ENCODE data around the gene MED12. TPM values are rescaled to one million over a fixed set of nuclear protein-coding genes. Genes with fewer than 3 reads are reported as not detected.

MED12 gene
- total RNA-seq, 1 donor from 2014 or later: 30.0 TPM

DNA sequence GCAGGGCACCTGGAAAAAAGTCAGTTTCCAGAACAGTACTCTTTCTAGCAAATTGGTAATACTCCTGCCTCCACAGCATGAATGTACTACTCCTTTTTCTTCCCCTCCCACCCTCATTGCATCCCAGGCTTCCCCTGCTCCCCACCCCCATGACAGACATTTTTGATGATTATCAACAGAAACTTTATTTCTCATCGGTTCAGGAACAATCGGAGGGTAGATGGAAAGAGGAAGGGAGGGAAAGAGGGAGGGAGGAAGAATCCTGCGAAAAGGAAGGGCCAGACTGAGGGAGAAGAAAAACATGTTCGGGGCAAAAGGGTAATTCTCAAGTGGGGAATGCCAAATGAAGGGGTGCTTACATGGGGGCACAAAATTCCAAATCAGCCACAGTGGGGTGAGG is 11.2 kb upstream of the MED12 start:
- no peak for DNase-seq (ENCODE audit: low read depth in 2 of 2)

- DNase-seq (ENCODE audit: low read depth in 2 of 2): no peak
These were observed 10.5 kb upstream of the MED12 start for GRCh38 chrX:71107762-71108360.

GRCh38 chrX:71109051-71109450 is 9.3 kb upstream of the MED12 start:
- DNase-seq (ENCODE audit: low read depth in 2 of 2): no peak

DNA sequence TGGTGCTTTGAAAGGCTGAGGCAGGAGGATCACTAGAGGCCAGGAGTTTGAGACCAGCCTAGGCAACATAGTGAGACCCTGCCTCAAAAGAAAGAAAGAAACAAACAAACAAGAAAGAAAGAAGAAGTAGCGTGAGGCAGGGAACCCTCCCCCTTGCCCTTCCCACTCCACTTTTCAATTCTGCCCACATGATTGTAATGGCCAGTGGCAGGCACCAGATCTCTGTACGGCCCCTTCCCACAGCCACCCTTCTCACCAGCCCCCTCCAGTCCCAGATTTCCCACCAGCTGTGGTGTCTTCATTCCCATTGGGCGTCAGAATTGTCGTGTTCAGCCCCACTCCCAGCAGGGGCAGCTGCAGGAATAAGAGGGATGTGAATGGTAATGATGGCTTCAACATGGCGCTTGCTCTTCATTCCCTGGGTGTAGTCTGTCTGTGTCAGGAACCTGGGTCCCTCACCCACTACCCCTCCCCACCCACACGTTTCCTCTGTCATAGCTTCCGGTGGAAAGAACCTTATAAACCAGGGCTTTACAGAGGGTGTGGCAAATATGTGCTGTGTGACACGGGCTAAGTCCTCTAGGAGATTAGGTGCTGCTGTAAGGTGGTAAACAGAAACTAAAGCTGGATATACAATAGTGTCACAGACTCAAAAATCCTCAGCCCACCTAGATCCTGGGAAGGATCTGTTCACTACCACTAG is 7.1 kb upstream of the MED12 start, which contains the start of gene IL2RG:
Gene IL2RG (minus strand): TSS at position 437 of the 703 bp plus-strand sequence. CDS start 38 bp downstream, at position 399.
- peak in 1 of 2 donors; percentile 11 for DNase-seq (ENCODE audit: low read depth in 2 of 2)

DNA sequence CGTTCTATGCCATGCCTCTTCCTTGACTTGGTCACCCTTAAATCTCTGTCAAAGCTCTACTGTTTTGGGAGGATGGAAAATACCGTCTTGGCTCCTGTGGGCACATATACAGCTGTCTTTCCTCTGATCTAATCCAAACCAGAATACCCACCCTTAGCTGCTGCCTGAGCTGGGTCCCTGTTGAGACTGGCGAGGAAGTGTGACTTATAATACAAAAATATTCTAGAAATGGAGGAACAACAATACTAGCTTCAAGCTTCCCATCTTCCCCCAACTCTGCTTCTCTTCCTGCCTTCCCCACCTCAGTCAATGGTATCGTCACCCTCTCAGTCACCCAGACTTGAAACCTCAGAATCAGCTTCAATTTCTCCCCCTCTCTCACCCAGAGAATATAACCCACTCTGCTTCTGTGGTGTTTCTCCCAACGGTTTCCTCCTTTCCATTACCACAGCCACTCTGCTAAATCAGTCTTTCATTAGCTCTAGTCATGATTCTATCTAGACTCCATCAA is 6.4 kb upstream of the MED12 start:
- no peak for DNase-seq (ENCODE audit: low read depth in 2 of 2)

GRCh38 chrX:71117358-71117757 is 1.0 kb upstream of the MED12 start:
- DNase-seq (ENCODE audit: low read depth in 2 of 2): no peak

DNA sequence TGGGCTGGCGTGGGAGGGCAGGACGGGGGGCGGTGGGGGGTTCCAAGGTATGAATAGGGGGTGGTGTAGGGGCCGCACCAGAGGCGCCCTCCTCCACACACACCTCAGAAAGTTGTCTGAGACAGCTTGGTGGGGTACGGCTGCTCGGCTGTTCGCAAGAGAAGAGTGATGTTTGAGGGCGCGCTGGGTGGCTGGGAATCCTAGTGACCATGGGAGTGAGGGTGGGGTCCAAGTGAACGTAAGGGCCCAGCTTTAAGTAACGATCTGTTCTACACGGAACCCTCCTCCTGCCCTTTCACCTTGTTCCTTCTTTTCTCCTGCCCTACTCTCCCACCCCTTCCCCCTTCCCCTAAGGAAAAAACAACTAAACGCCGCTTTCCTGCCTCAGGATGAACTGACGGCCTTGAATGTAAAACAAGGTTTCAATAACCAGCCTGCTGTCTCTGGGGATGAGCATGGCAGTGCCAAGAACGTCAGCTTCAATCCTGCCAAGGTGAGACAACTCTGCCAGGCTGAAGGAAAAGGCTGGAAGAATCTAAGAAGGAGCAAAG is 664 bp downstream of the MED12 start:
- peak; percentile 15 to 19 for DNase-seq (ENCODE audit: low read depth in 2 of 2)

DNA sequence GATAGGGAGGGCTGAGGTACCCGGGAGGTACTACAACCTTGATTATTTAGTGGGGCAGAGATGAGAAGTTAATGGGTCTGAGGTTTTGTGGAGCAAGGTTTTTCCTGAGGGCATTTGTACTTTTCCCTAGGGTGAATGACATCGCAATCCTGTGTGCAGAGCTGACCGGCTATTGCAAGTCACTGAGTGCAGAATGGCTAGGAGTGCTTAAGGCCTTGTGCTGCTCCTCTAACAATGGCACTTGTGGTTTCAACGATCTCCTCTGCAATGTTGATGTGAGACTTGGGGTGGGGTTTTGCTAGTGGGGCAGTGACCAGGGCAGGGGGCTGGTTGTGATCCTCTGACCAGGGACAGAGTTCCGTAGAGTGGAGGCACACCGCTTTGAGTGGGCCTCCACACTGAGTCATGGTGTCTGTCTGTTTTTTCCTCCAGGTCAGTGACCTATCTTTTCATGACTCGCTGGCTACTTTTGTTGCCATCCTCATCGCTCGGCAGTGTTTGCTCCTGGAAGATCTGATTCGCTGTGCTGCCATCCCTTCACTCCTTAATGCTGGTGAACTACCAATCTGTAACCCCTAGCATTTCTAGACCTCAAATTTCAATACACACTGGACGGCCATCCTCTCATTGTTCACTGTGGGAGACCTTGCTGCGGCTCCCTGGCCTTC is 9.9 kb downstream of the MED12 start:
- DNase-seq (ENCODE audit: low read depth in 2 of 2): peak in 1 of 2 donors; percentile 17

GRCh38 chrX:71128915-71129765 is 10.7 kb downstream of the MED12 start:
- peak; percentile 65 to 70 for DNase-seq (ENCODE audit: low read depth in 2 of 2)

DNA sequence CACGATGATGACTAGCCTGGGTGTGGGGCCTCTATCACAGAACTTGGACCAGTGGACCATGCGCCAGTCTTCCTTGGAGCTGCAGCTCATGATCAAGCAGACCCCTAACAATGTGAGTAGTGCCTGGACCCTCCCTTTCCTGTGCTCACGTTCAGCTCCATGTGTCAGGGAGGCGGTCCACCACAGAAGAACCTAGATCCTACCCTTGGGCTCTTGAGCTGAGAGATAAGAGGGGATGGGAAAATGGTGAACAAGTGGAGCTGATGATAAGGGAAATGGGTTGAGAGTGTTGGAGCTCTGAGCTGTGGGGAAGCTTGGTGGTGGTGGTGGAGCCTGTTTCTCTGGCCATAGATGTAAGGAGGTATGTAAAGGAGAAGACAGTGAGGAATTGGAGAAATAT is 13.1 kb downstream of the MED12 start:
- DNase-seq (ENCODE audit: low read depth in 2 of 2): no peak

GRCh38 chrX:71140440-71140839 is 22.0 kb downstream of the MED12 start:
- no peak for DNase-seq (ENCODE audit: low read depth in 2 of 2)

DNA sequence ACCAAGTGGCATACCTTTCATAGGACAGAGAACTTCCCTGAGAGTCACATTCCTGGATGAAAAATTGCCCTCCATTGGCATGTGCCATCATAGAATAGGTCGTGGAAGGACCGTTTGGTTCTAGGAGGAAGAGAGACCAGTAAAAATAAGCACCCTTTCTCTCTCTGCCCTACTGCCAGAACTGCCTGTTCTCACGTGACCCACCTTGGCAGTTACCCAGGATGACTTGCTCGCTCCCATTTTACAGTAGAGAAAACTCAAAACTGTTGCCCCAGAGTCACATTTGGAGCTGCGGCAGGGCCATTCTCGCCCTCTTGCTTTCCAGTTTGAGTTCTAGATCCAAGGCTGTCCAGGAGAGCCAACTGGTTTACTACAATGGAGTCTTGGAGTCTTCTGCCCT is 25.1 kb downstream of the MED12 start:
- peak in 1 of 2 donors; percentile 14 for DNase-seq (ENCODE audit: low read depth in 2 of 2)

DNA sequence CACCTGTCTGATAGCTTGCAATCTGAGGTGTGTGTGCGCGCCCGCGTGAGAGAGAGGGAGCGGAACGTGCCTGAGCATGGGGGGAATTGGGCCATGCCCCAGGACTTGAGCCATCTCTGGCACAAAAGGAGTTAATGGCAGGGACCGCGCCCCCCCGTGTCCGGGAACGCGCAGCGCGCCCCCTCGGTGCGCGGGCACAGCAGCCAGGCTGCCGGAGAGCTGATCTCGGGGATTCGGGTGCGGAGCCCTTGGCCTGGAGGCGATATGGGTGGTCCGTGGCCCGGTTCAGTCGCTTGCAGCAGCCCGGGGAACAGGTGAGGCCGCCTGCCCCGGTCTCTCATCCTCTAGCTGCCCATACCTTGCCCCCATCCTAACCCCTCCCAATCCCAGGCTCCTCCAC is 26.3 kb downstream of the MED12 start, which contains the start of gene NLGN3:
Gene NLGN3 (plus strand): TSS at position 191 of the 400 bp plus-strand sequence. CDS start 2,909 bp downstream, outside the sequence.
- no peak for DNase-seq (ENCODE audit: low read depth in 2 of 2)

DNA sequence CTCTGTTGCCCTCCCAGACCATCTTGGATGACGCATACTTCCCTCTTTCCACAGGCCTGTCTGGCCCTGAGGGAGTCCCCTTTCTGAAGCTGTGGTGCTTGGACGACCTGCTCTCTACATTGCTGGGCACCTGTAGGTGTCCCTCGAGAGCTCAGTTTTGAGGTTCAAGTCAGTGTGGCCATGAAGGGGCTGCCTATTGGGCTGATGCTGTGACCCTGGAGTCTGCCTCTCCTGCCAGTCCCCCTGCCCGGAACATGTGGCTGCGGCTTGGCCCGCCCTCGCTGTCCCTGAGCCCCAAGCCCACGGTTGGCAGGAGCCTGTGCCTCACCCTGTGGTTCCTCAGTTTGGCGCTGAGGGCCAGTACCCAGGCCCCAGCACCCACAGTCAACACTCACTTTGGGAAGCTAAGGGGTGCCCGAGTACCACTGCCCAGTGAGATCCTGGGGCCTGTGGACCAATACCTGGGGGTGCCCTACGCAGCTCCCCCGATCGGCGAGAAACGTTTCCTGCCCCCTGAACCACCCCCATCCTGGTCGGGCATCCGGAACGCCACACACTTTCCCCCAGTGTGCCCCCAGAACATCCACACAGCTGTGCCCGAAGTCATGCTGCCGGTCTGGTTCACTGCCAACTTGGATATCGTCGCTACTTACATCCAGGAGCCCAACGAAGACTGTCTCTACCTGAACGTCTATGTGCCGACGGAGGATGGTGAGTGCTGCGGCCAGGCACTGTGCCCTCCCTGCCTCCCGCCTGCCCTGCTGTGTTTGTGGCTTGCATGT is 29.3 kb downstream of the MED12 start:
- DNase-seq (ENCODE audit: low read depth in 2 of 2): no peak

DNA sequence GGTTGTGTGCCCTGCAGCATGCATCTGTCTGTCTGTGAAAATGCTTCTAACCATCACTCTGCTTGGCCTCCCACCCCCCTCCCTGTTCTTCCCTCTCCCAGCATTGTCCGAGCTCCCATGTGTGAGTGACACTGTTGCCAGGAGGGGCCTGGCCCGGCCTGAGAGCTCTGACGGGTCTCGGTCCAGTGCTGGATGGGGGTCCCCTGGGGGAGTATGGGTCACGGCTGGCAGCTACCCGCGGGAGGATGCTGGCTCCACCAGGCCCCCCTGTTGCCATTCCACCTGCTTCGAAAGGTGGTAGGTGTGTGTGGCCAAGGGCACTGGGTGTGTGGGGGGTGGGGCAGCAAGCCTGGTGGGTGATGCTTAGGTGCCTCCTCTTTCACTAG is 29.9 kb downstream of the MED12 start:
- DNase-seq (ENCODE audit: low read depth in 2 of 2): no peak

GRCh38 chrX:71151366-71151765 is 33.0 kb downstream of the MED12 start:
- no peak for DNase-seq (ENCODE audit: low read depth in 2 of 2)

GRCh38 chrX:71154196-71154595 is 35.8 kb downstream of the MED12 start:
- no peak for DNase-seq (ENCODE audit: low read depth in 2 of 2)

- no peak for DNase-seq (ENCODE audit: low read depth in 2 of 2)
These were observed 36.2 kb downstream of the MED12 start for GRCh38 chrX:71154641-71155040.

DNA sequence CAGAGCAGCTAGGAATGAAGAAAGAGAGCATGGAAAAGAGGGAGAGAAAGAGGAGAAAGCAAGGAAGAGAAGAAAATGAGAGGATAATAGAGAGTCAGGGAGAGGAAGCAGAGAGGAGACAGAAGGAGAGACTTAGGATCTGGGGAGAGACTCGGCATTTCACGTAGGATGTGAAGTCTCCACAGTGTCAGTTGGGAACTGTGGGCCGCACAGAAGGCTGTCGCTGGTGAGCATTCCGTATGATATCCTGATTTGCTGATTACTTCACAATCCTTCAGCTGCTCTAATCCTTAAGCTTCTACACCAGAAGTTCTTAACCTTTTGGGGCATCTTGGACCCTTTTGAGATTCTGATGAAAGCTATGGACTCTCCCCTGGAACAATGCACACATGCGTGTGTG is 40.2 kb downstream of the MED12 start:
- DNase-seq (ENCODE audit: low read depth in 2 of 2): no peak

- no peak for DNase-seq (ENCODE audit: low read depth in 2 of 2)
These were observed 40.9 kb downstream of the MED12 start for GRCh38 chrX:71159335-71159734.

Data from lung microvascular endothelial cell (primary cell).